CD1c-positive myeloid dendritic cell (primary cell): ENCODE results near the gene FCSK.
A peak's percentile ranks its signal among the peaks of the same experiment; 100 is the strongest.

ENCODE experiments used
- DNase-seq: peaks from one replicate; pipeline ENCODE4 v3.0.0-alpha.2; 2016; ENCODE audit errors: extremely low spot score

FCSK gene

DNA sequence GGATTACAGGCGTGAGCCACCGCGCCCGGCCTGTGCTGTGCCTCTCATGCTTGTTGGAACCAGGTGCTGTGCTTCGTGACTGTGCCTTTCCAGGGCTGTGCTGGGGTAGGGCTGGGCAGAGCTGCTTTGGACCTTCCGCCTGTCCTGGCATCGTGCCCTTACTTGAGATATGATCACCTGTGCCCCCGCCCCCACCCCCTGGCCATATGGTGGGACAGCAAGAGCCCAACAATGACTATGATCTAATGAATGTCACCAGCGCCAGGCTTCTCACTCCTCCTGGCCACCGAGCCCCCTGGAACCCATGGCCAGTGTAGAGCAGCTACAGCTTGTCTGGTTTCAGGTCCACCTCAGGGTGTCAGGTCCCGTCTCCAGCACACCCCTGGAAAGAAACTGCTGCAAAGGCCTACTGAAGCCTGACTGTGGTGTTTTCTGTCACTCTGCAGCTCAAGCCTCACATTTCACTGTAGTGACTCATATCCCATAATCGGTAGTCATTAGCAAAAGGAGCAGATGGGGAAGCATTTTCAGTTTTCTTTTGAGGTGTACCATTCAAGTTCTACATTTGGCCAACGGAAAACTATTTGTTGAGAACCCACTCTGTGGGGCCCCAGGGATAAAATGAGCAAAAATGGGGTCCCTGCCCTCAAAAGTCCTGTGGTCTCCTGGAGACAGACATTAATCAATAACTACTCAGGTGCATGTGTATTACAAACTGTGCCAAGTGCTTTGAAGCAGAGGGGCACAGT, 22.1 kb downstream of the FCSK start:
- DNase-seq, result no peak

DNA sequence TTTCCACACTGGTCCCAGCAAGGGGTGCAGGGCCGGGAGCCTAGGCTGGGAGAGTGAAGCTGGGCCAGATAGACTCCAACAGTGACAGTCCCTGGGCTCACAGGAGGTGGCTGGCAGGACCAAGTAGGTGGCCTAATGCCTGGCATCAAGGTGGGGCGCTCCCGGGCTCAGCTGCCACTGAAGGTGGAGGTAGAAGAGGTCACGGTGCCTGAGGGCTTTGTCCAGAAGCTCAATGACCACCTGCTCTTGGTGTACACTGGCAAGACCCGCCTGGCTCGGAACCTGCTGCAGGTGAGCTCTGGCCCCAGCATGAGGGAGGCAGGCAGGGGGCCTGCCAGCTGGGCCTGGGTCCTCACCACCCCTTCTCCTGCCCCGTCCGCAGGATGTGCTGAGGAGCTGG, 23.8 kb downstream of the FCSK start:
- no peak for DNase-seq

DNA sequence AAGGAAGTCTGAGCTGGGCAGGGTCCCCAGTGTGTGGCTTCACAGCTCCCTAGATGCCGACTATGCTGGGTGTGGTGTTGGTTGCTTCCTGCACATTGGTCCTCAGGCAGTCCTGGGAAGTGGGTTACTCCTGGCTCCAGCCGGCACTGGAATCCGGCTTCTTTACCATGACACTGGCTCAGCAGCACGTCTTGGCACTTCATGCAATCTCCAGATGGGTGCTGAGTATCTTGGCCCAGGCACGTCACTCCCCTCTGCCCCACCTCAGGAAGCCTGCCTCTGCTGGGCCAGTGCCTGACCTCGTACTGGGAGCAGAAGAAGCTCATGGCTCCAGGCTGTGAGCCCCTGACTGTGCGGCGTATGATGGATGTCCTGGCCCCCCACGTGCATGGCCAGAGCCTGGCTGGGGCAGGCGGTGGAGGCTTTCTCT, 24.5 kb downstream of the FCSK start:
- DNase-seq, result no peak

DNA sequence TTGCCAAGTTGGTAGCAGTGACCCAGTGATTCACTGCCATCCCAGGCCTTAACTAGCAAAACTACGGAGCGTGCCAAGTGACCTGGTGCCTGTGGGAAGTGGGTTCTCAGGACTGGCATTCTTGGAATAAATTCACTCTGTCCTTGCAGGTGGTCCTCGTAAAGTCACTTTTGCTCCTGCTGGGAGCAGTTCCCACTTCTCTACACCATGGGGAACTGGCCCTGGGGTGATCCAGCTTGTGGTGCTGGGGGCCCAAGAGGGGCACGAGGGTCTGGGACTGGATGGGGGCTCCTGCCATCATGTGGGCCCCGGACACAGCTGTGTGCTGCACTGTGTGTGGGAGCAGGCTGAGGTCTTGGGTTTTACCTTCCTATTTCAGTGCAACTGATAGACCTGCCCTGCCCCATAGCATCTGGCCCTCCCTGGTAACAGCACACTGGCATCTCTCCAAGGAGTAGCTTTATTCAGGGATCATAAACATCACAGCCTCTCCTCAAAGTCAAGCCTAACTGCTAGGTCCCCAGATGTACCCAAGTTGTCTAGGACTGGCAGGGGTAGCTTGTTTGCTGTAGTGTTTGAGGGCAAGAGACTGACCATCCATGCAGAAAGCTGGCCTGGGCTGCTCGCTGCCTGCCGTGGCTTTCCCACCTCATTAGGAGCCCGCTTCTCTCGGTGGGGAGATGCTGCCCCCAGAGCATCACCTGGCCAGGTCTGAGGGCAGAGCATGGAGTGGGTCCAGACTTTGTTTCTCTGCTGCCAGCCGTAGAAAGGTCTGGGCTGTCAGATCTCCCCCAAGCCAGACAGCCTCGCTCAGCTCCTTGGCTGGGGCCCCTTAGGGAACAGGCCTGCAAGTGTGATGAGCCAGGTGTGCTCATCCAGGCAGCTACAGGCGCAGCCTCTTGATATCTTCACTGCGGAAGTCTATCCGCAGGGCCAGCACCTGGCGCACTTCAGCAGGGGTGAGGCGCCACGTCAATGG, 26.0 kb downstream of the FCSK start:
- no peak for DNase-seq

DNA sequence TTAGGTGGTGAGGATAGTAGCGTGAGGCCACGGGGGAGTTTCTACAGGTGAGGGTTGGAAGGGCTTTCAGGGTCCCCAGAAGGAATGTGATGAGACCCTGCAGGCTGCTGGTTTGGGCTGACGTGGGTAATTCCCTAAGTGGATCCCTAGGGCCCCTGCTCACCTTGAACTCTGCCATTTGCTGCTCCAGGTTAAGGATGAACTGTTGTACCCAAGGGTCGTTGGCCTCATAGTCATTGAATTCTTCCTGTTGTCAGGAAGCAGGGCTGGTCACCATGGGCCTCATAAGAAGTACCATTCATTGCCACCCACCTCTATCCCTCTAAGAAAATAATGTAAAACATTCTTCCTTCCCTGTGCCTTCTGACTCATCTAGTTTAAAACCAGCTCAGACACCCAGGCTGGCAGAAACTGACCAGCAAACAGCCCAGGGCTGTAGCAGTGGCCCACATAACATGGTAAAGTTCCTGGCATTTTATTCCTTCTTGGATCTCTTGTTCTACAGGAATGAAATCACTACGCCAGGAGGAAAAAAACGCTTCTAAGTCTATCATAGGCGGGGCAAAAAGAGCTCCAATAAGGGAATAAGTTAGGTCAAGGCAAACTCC, 27.6 kb downstream of the FCSK start:
- DNase-seq, result no peak

DNA sequence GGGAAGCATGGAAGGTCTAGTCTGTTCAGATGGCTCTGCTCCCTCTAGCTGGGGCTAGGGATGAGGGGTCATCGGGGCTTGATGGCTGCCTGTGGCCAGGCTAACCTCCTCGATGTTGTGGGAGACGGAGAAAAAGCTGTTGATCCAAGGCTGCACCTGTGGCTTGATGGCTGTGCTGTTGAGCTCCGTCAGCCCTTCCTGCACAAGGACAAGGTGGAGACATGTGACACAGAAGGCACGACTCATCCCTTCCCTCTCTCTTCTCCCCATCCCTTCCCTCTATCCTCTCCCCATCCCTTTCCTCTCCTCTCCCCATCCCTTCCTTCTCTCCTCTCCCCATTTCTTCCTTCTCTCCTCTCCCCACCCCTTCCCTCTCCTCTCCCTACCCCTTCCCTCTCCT, 28.2 kb downstream of the FCSK start:
- DNase-seq, result no peak

DNA sequence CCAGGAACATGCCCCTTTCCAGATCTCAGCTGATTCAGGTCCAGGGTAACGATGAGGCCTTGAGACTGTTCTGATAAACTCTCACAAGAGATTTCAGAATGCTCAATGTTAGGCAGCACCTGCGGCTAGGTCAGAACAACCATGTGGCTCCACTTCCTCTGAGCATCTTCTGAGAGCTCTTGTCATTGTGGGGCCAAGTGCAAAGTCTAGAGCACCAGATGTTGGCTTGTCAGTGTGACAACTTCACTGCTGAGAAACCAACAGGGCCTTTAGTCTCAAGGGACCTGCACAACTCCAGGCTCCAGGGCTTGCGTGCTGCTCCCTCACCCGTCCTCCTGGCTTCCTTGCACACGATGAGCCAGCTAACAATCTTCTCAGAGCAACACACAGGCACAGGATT, 29.0 kb downstream of the FCSK start:
- no peak for DNase-seq

DNA sequence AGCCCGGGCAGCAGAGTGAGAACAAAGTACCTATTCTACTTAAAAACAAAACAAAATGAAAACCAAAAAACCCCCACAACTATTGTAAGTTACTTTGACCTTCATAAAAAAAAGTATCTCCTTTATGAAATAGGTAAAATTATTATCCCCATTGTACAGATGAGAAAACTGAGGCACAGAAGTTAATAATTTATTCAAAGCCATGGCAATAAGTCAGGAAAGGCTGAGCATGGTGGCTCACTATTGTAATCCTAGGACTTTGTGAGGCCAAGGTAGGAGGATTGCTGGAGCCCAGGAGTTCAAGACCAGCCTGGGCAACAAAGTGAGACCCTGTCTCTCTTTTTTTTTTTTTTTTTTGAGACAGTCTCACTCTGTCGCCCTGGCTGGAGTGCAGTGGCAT, 30.5 kb downstream of the FCSK start:
- DNase-seq, result no peak

DNA sequence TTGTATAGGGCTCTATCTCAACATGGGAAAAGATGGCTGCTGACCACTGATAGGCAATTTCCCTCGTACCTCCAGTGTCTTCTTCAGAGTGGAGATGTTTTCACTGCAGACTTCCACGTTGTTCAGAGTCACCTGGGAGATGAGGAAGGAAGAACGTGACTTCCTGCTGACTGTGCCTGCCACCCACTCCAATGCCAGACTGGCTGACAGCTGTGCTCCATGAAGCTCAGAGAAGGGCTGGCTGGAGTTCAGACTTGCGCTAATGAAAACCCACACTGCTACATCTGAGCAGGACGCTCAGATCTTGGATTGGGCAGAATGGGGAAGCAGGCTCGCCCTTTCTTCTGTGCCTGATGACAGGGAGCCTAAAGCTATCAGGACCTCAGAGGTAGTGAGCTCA, 35.9 kb downstream of the FCSK start:
- peak; percentile 41 for DNase-seq

DNA sequence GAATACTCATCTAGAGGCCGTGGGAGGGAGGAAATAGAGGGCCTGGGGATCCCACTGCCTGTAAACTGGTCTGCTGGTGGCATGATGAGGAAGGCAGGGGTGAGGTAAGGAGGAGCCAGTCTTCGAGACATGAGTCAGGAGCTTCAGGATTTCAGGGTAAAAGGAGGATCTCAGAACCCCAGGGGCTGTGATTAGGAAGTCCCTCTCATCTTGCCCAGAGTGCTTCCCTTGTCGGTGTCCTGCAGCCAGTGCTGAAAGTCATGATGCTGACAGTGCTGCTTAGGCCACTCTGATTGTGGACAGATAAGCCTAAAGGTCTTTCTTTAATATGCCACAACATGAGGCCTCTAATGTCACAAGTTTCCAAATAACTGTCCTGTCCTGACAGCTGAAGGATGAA, 39.4 kb downstream of the FCSK start:
- DNase-seq, result no peak

DNA sequence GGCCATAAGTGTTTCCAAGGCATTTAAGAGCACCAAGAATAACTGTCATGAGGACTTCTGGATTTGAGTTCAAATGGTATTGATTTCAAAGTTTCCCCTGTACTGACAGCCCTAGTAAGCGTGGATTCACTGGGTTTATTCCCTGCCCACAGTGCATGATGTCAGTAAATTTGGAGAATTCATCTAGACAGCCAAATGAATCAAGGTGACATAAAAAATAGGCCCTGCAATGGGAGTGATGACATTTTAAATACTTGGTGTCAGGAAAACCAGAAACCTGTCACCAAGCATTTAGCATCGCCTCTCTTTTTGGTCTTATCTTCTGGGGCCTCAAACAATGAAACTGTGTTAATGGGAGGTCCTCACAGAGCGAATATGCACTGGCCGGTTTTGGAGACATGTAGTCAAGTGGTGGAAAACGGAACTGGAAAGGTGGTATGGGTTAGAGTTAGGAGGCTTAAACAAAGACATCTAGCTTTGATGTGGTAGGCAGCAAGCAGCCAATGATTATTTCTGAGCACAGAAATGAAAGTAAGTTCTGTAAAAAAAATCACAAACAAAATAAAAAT, 39.9 kb downstream of the FCSK start:
- DNase-seq, result no peak

DNA sequence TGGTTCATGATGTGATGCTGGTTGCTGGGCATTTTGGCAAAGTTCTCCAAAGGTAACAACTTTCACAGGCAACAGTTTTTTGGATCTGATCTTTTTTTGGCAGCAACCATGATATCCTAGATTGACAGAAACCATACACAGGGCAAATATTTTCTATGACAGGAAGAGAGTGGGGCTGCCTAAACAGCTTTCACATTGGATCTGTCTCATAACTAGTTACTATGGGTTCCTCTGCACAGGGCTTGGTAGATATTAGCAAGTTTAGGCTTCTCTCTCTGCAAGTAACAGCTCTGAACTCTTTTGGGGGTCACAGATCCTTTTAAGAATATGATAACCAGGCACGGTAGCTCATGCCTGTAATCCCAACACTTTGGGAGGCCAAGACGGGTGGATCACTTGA, 40.4 kb downstream of the FCSK start:
- DNase-seq, result no peak

DNA sequence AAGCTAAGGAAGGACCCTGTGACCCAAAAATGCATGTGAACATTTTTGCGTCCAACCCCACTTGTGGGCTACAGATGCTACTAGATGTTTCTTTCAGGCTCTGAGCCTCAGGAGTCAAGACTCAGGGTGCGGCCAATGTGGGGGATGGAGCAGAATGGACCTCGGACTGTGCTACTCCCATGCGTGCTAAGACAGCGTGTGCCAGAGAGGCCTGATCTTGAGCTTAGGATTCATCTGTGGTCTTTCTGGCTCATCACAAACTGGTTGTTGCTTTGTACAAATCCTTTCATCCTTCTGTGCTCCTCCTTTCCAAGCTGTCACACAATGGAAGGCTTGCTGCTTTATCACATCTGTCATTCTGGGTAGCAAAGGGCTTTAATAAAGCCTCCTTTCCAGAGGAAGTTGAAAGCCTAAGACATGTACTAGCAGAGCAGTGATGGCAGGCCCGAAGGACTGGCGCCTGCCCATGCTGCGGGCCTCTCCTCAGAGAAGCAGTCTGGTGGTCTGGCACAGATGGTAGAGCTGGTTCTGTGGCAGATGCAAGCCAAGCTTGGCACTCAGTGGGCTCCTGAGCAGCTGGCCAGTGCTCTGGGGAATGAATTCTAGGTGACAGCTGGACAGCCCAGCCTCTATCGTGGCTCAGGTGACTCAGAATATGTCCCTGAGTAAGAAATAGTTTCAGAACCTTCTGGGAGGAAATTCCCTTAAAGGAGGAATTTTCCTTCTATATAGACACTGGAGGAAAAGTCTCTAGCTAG, 41.2 kb downstream of the FCSK start:
- DNase-seq, result no peak

DNA sequence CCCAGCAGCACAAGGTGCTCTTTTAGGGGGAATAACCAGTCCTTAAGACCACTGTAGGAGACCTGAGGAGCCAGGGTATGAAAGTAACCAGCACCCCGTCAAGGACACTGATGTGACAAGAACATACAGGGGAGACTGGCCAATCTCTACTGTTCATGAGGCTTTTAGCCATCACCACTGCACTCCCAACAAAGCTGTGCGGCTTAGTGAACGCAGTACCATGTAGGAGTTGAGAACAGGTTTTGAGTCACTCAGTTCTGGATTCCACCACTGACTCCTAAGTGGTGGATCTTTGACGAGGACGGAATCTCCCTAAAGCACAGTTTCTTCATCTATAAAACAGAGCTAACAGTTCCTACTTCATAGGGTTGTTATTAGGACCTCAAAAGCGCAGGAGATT, 42.1 kb downstream of the FCSK start:
- DNase-seq, result no peak

DNA sequence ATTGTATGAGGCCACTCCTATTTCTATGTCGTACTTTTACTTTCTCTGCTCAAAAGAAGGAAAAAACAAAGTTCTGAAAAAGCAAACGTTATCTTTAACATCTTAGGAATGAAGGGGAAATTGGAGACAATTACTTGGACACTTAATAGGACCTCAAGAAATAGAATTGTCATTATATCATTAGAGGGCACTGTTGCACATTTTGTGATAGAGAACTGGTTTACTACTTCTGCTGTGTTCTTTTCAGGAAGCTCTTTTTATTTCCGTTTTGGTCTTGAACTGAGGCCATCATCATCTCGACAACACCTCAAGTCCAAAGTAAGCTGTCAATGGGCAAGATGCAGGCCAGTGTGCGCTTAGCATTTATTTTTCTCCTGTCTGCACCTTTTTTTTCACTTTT, 54.4 kb downstream of the FCSK start:
- no peak for DNase-seq

DNA sequence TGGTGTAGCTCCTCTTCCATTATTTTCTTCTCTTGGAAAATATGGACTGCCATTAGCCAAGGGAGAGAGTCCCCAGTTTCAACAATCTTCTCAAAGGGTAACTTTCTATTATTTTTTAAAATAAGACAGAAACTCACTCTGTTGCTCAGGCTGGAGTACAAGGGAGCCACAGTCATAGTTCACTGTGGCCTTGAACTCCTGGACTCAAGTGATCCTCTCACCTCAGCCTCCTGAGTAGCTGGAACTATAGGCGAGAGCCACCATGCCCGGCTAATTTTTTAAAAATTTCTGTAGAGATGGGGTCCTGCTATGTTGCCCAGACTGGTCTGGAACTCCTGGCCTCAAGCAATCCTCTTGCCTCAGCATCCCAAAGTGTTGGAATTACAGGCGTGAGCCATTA, 55.8 kb downstream of the FCSK start:
- no peak for DNase-seq

DNA sequence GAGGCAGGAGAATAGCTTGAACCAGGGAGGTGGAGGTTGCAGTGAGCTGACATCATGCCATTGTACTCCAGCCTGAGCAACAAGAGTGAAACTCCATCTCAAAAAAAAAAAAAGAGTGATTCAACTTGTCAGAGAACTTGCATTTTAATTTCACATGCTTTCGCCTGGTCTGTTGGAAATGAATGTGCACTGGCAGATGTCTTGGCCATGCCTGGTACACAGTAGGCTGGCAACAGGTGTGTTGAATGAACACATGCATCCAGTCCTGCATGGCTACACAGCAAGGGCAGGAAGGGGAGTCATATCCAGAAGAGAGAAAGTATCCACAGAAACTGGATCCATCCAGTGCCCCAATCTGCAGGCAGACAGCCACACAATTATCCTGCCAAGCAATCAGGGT, 57.4 kb downstream of the FCSK start:
- no peak for DNase-seq

DNA sequence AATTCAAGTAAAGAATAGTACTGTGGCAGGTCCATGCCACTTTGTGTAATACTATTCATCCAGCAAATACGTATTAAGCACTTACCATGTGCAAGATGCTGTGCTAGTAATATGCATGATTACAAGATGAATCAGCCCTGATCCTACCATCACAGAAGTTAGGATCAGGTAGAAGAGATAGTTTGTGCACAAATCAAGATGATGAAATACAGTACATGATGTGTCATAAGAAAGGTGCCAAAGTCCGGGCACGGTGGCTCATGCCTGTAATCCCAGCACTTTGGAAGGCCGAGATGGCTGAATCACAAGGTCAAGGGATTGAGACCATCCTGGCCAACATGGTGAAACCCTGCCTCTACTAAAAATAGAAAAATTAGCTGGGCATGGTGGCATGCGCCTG, 58.1 kb downstream of the FCSK start:
- DNase-seq, result no peak

DNA sequence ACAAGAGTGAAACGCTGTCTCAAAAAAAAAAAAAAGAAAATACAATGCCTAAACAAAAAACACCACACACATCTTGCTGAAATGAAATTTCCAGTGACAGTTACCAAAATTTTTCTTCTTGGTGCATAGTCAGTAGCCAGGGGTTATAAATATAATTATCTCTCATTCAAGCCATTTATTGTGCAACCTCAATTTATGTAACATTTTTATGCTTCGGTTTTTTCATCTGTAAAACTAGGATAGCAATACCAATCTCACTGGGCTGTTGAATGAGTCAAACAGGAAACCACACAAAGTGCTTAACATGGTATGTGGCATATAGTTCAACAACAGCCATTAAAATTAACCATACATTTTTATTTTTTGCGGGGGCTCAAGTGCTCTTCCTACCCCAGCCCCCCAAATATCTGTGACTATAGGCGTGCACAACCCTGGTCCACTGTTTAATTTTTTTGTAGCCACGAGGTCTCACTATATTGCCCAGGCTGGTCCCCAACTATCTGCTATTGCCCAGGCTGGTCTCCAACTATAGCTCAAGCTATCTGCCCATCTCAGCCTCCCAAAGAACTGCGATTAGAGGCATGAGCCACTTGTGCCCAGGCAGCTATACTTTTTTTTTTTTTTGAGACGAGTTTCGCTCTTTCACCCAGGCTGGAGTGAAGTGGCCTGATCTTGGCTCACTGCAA, 66.4 kb downstream of the FCSK start:
- peak; percentile 15 for DNase-seq

DNA sequence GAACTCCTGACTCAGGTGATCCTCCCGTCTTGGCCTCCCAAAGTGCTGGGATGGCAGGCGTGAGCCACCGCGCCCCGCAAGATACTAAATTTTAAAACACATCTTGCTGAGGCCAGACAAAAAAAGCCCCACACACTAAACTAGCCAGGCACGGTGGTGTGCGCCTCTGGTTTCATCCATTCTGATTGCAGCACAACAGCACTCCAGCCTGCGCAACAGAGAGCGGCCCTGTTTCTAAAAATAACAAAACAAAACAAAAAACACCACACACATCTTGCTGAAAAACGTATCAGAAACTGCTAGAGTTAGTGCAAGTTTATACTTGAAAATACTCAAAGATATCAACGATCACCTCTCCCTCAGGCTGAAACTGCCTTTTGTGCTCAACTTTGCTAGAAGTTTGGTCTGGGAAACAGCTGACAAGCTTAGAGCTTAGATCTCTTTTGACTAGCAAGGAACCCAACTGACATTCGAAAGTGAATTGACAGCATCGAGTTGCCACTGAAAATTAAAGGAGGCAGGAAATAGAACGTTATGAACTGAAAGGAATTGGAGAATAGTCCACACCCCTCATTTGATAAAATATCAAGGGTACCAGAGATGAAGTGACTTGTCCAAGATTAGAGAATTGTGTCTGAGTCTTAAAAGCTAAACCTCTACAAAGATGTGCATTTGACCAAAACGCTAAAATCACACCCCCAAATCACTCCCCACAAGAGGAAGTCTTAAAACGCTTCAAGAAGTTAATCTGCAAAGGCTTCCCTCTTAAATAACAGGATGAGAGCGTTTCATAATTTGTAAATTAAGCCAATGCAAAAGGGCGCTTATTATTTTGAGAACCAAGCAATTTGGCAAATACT, 68.1 kb downstream of the FCSK start:
- peak; percentile 28 for DNase-seq
